ENCODE data around the gene TNPO1. TPM values are rescaled to one million over a fixed set of nuclear protein-coding genes. Genes with fewer than 3 reads are reported as not detected.
"Not testable (repeated sequence)": the region's sequence is repeated elsewhere in the genome, so short reads cannot be mapped to it uniquely, and the experiment has no call there.

The TNPO1 gene
- total RNA-seq, result 269 and 330 TPM in 2 replicates

GRCh38 chr5:72816284-72817075 is at the start of gene TNPO1:
Gene TNPO1 (plus strand): TSS chr5:72816661. CDS start chr5:72816738, 77 bp downstream.
- DNase-seq (ENCODE audit: low read depth in 2 of 2), result peak; percentile 83 to 96

- DNase-seq (ENCODE audit: low read depth in 2 of 2), result peak; percentile 78 to 83
These were observed 49.0 kb upstream of the TNPO1 start for GRCh38 chr5:72767289-72768010.

GRCh38 chr5:72770266-72770665 is 46.2 kb upstream of the TNPO1 start:
- no peak for DNase-seq (ENCODE audit: low read depth in 2 of 2)

GRCh38 chr5:72776684-72777083 is 39.8 kb upstream of the TNPO1 start:
- DNase-seq (ENCODE audit: low read depth in 2 of 2), result no peak

- DNase-seq (ENCODE audit: low read depth in 2 of 2), result no peak
These were observed 36.9 kb upstream of the TNPO1 start for GRCh38 chr5:72779520-72779919.

GRCh38 chr5:72783354-72783753 is 33.1 kb upstream of the TNPO1 start:
- DNase-seq (ENCODE audit: low read depth in 2 of 2), result no peak

- DNase-seq (ENCODE audit: low read depth in 2 of 2), result no peak
These were observed 32.3 kb upstream of the TNPO1 start for GRCh38 chr5:72784129-72784528.

GRCh38 chr5:72785801-72786200 is 30.7 kb upstream of the TNPO1 start:
- DNase-seq (ENCODE audit: low read depth in 2 of 2), result no peak

- no peak for DNase-seq (ENCODE audit: low read depth in 2 of 2)
These were observed 29.8 kb upstream of the TNPO1 start for GRCh38 chr5:72786676-72787075.

GRCh38 chr5:72788866-72789505 is 27.5 kb upstream of the TNPO1 start:
- peak in 1 of 2 donors; percentile 14 for DNase-seq (ENCODE audit: low read depth in 2 of 2)

GRCh38 chr5:72790186-72790585 is 26.3 kb upstream of the TNPO1 start:
- no peak for DNase-seq (ENCODE audit: low read depth in 2 of 2)

GRCh38 chr5:72792662-72793061 is 23.8 kb upstream of the TNPO1 start:
- DNase-seq (ENCODE audit: low read depth in 2 of 2), result not testable (repeated sequence)

- no peak for DNase-seq (ENCODE audit: low read depth in 2 of 2)
These were observed 20.5 kb upstream of the TNPO1 start for GRCh38 chr5:72796001-72796400.

GRCh38 chr5:72799721-72800120 is 16.7 kb upstream of the TNPO1 start:
- peak; percentile 74 to 92 for DNase-seq (ENCODE audit: low read depth in 2 of 2)

- not testable (repeated sequence) for DNase-seq (ENCODE audit: low read depth in 2 of 2)
These were observed 7.8 kb upstream of the TNPO1 start for GRCh38 chr5:72808637-72809036.

- no peak for DNase-seq (ENCODE audit: low read depth in 2 of 2)
These were observed 4.6 kb upstream of the TNPO1 start for GRCh38 chr5:72811849-72812248.

GRCh38 chr5:72812488-72812887 is 4.0 kb upstream of the TNPO1 start:
- no peak for DNase-seq (ENCODE audit: low read depth in 2 of 2)

GRCh38 chr5:72814104-72814503 is 2.4 kb upstream of the TNPO1 start:
- DNase-seq (ENCODE audit: low read depth in 2 of 2), result no peak

- no peak for DNase-seq (ENCODE audit: low read depth in 2 of 2)
These were observed 1.6 kb upstream of the TNPO1 start for GRCh38 chr5:72814864-72815263.

GRCh38 chr5:72815580-72816283 is 729 bp upstream of the TNPO1 start:
- DNase-seq (ENCODE audit: low read depth in 2 of 2), result peak in 1 of 2 donors; percentile 17

GRCh38 chr5:72817076-72817481 is 618 bp downstream of the TNPO1 start:
- DNase-seq (ENCODE audit: low read depth in 2 of 2), result peak in 1 of 2 donors; percentile 49
